AG20443 (cell line): ENCODE data around the gene WDR37.

Experiments used
- DNase-seq: peaks from one replicate; pipeline ENCODE4 v3.0.0; 2012; ENCODE audit warnings: low spot score, mixed read lengths

The WDR37 gene

GRCh38 chr10:1169981-1170866, 114.0 kb downstream of the WDR37 start:
- DNase-seq = no peak

- no peak for DNase-seq
Measured at GRCh38 chr10:1170867-1171180, 114.6 kb downstream of the WDR37 start.

GRCh38 chr10:1171182-1171581, 115.0 kb downstream of the WDR37 start:
- no peak for DNase-seq

GRCh38 chr10:1171586-1171985, 115.4 kb downstream of the WDR37 start:
- DNase-seq = no peak

- DNase-seq = no peak
Measured at GRCh38 chr10:1172256-1172984, 116.2 kb downstream of the WDR37 start.

- no peak for DNase-seq
Measured at GRCh38 chr10:1173091-1173490, 116.9 kb downstream of the WDR37 start.

- no peak for DNase-seq
Measured at GRCh38 chr10:1174022-1174421, 117.8 kb downstream of the WDR37 start.

GRCh38 chr10:1175956-1176565, 119.9 kb downstream of the WDR37 start:
- no peak for DNase-seq

- DNase-seq = no peak
Measured at GRCh38 chr10:1177936-1178335, 121.8 kb downstream of the WDR37 start.

GRCh38 chr10:1178506-1178905, 122.3 kb downstream of the WDR37 start:
- no peak for DNase-seq

GRCh38 chr10:1179346-1180070, 123.3 kb downstream of the WDR37 start:
- no peak for DNase-seq

GRCh38 chr10:1180071-1180730, 124.0 kb downstream of the WDR37 start:
- no peak for DNase-seq

GRCh38 chr10:1180836-1181235, 124.7 kb downstream of the WDR37 start:
- DNase-seq = no peak
